GM12878 (cell line): ENCODE results near the gene PPP1R37. TPM values are rescaled to one million over a fixed set of nuclear protein-coding genes. Genes with fewer than 3 reads are reported as not detected.

Source experiments
- ATAC-seq: fragments of 200-7000 bp; cut with Tn5 transposase; 3 replicates; pipeline ENCODE4 v1.9.1; 2020; ENCODE audit warnings: mild to moderate bottlenecking, moderate library complexity
- BruUV-seq: library from RNA; stranded (reverse); fragments of 400-500 nt; replicated peaks from 2 replicates; lab custom pipeline; 2021; lab: Mats Ljungman, UMichigan
- CTCF ChIA-PET: fragments of 300-600 bp; sonication (Branson Sonifier 250); formaldehyde crosslinking; extraction: SDS; loops from one replicate; lab custom pipeline; 2021; ENCODE audit warnings: inconsistent platforms; lab: Yijun Ruan, JAX
- POLR2A ChIA-PET: fragments of 350-600 bp; formaldehyde crosslinking; extraction: SDS; loops from one replicate; lab custom pipeline; 2021; ENCODE audit warnings: inconsistent platforms; lab: Charles Lee
- RAD21 ChIA-PET: fragments of 300-600 bp; sonication (Branson Sonifier 250); formaldehyde crosslinking; loops from one replicate; lab custom pipeline; 2023; ENCODE audit warnings: antibody characterized with exemption; ENCODE audit not compliant: unreplicated experiment; lab: Charles Lee
- SMC1A ChIA-PET: fragments of 300-600 bp; sonication (Branson Sonifier 250); formaldehyde crosslinking; loops from one replicate; lab custom pipeline; 2023; ENCODE audit not compliant: unreplicated experiment, uncharacterized antibody; lab: Charles Lee
- DNase-seq: peaks from one replicate; pipeline ENCODE4 v3.0.0-alpha.2; 2011; ENCODE audit warnings: low read depth, low spot score
- FAIRE-seq: peaks from 3 replicates; lab custom pipeline; 2011; peaks lifted over from hg19 to GRCh38; lab: Jason Lieb, UNC
- H2AFZ ChIP-seq: 2 replicates; pipeline ENCODE4 v1.6.0; 2011; ENCODE audit warnings: low read depth, low read length, control low read depth; ENCODE audit not compliant: control insufficient read depth
- H3K27ac ChIP-seq: 2 replicates; pipeline ENCODE4 v1.5.1; 2011; ENCODE audit warnings: control low read depth; ENCODE audit not compliant: control insufficient read depth, insufficient read depth
- H3K27me3 ChIP-seq, 2 experiments: replicated peaks in 1 of 2; 2 replicates each; pipeline versions ENCODE4 v1.6.0 to v1.6.1; 2011; ENCODE audit warnings: low read length in 1 of 2; ENCODE audit not compliant: control insufficient read depth in 2 of 2, insufficient read depth in 2 of 2
- H3K36me3 ChIP-seq, 2 experiments: 2 replicates each; pipeline ENCODE4 v1.5.1; 2011; ENCODE audit warnings: low read length in 1 of 2; ENCODE audit not compliant: control insufficient read depth in 2 of 2, insufficient read depth in 2 of 2
- H3K4me1 ChIP-seq: 2 replicates; pipeline ENCODE4 v1.6.1; 2011; ENCODE audit warnings: mild to moderate bottlenecking, low read length, moderate library complexity, mixed read lengths; ENCODE audit not compliant: control insufficient read depth, insufficient read depth
- H3K4me2 ChIP-seq: 2 replicates; pipeline ENCODE4 v1.6.0; 2011; ENCODE audit warnings: control low read depth; ENCODE audit not compliant: control insufficient read depth, insufficient read depth
- H3K4me3 ChIP-seq: fragments of 200-600 bp; sonication (generic); 2 replicates; pipeline ENCODE4 v1.5.1; 2016
- H3K79me2 ChIP-seq: 2 replicates; pipeline ENCODE4 v1.6.0; 2011; ENCODE audit warnings: low read length; ENCODE audit not compliant: control insufficient read depth, insufficient read depth
- H3K9ac ChIP-seq: 2 replicates; pipeline ENCODE4 v1.8.0; 2011; ENCODE audit warnings: low read length, control low read depth, mixed read lengths; ENCODE audit not compliant: control insufficient read depth, insufficient read depth
- H3K9me3 ChIP-seq: replicated peaks from 3 replicates; pipeline ENCODE4 v1.5.1; 2011; ENCODE audit warnings: mild to moderate bottlenecking, low read length; ENCODE audit not compliant: control insufficient read depth, insufficient read depth
- H4K20me1 ChIP-seq: 2 replicates; pipeline ENCODE4 v1.6.0; 2011; ENCODE audit not compliant: control insufficient read depth, insufficient read depth
- BMI1 ChIP-seq: fragments of 450-650 bp; IDR thresholded peaks from 2 replicates; pipeline ENCODE4 v1.6.1; 2016; ENCODE audit warnings: mild to moderate bottlenecking, moderate library complexity, borderline replicate concordance
- EZH2 ChIP-seq: IDR thresholded peaks from 2 replicates; pipeline ENCODE4 v1.6.1; 2012; ENCODE audit warnings: low read depth, mild to moderate bottlenecking, control low read depth, inconsistent platforms, low read length, borderline replicate concordance; ENCODE audit not compliant: control insufficient read depth
- GATAD2B ChIP-seq: fragments of 450-650 bp; conservative IDR thresholded peaks from 2 replicates; pipeline ENCODE4 v1.6.1; 2017; ENCODE audit warnings: low read depth, mild to moderate bottlenecking, moderate library complexity
- IRF4 ChIP-seq: IDR thresholded peaks from 2 replicates; pipeline ENCODE4 v1.6.1; 2011; ENCODE audit warnings: low read depth, low read length
- RAD21 ChIP-seq: IDR thresholded peaks from 2 replicates; pipeline ENCODE4 v1.6.1; 2011; ENCODE audit warnings: mild to moderate bottlenecking, low read depth, low read length, moderate library complexity; ENCODE audit not compliant: insufficient read depth
- SMC3 ChIP-seq: IDR thresholded peaks from 2 replicates; pipeline ENCODE4 v1.6.1; 2011; ENCODE audit warnings: low read length, improper control_type of control experiment, borderline replicate concordance
- SREBF2 ChIP-seq: IDR thresholded peaks from 2 replicates; pipeline ENCODE4 v1.6.1; 2012; ENCODE audit warnings: mild to moderate bottlenecking, low read length
- TCF12 ChIP-seq: IDR thresholded peaks from 2 replicates; pipeline ENCODE4 v1.6.1; 2011; ENCODE audit warnings: low read depth, mild to moderate bottlenecking, low read length
- ZNF384 ChIP-seq: IDR thresholded peaks from 2 replicates; pipeline ENCODE4 v1.6.1; 2012; ENCODE audit warnings: low read depth, mild to moderate bottlenecking, low read length, improper control_type of control experiment, borderline replicate concordance
- WGBS: methylation state at CpG from one replicate; pipeline ENCODE4 v1.1.6; 2016; ENCODE audit warnings: low lambda C conversion rate; ENCODE audit not compliant: insufficient replicate concordance, insufficient coverage; ENCODE audit errors: missing lambda C conversion rate; 5-methylcytosine and 5-hydroxymethylcytosine counted together
- in situ Hi-C: fragments of 300-500 bp; cut with MboI; formaldehyde crosslinking; loops from 9 replicates; pipeline ENCODE4 v1.14.3; 2018; ENCODE audit warnings: mixed read lengths
- intact Hi-C: fragments of 100-400 bp; cut with micrococcal nuclease; formaldehyde crosslinking; loops from one replicate; pipeline ENCODE4 v1.14.2; 2022; ENCODE audit not compliant: unreplicated experiment
- polyA plus RNA-seq, 11 experiments: library from polyadenylated mRNA; depleted of rRNA in 4 of 11; unstranded in 6 of 11; stranded (reverse) in 5 of 11; fragments of >200 nt; fragmentation: Nextera tagmentation in 4 of 11; fragmentation: Illumina TruSeq in 1 of 11; extraction: Ambion mirVana in 4 of 11; extraction: Trizol in 1 of 11; gene quantifications; 1 replicate in 1 of 11; 2 replicates in 10 of 11; pipeline versions ENCODE4 v1.2.1 to v1.2.3, GENCODE V29; 2011 to 2016; ENCODE audit warnings: inconsistent platforms in 2 of 11, missing spikeins in 2 of 11, low read depth in 1 of 11
- total RNA-seq, 4 experiments: library from RNA; depleted of rRNA in 3 of 4; stranded (reverse); fragments of >200 nt in 3 of 4; fragmentation: Illumina TruSeq in 1 of 4; extraction: Trizol in 1 of 4; gene quantifications; 2 replicates each; pipeline versions ENCODE4 v1.2.1 to v1.2.3, GENCODE V29; 2013 to 2021
- TF ChIP-seq, protein P1 (sequence below): fragments of 450-650 bp; IDR thresholded peaks from 2 replicates; pipeline ENCODE4 v1.6.1; 2017; ENCODE audit warnings: antibody characterized with exemption, mild to moderate bottlenecking, moderate library complexity
- TF ChIP-seq, protein P2 (sequence below): fragments of 450-650 bp; conservative IDR thresholded peaks from 2 replicates; pipeline ENCODE4 v1.6.1; 2017; ENCODE audit warnings: mild to moderate bottlenecking, moderate library complexity
- TF ChIP-seq, protein P3 (sequence below): fragments of 450-650 bp; IDR thresholded peaks from 2 replicates; pipeline ENCODE4 v1.6.1; 2018; ENCODE audit warnings: borderline replicate concordance, mild to moderate bottlenecking; ENCODE audit not compliant: partially characterized antibody
- TF ChIP-seq, protein P4 (sequence below): IDR thresholded peaks from 2 replicates; pipeline ENCODE4 v1.6.1; 2012; ENCODE audit warnings: low read length, inconsistent platforms

Gene PPP1R37
- total and polyA plus RNA-seq, 10 of the 15 experiments (the other 5 are each of a cell fraction or from before 2014, with no cell fraction given), result 0.09 to 21.3 (median 5.1) TPM; not detected in 1

DNA sequence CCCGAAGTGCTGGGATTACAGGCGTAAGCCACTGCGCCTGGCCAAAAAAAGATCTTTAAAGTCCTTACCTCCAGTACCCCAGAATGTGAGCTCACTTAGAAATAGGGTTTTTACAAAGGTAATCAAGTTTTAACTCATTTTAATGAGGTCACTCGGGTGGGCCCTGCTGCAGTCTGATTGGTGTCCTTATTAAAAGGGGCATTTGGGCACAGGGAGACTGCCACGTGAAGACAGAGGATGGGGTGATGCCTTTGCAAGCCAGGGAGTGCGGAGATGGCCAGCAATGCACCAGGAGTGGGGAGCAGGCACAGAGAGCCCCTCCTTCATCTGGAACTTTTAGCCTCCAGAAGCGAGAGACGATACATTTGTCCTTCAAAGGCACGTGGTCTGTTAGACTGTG, 56.1 kb downstream of the PPP1R37 start:
- Histone ChIP-seq H3K79me2 (no peaks in the 10 kb centered on the region), H3K9me3 (no peaks in the 10 kb centered on the region; the same call in 2 of the 3 replicates), H3K4me3 (no peak overlapping the region), H3K36me3 (peaks cover 0 to 14% of the 10 kb centered on the region in 2 experiments; a peak in 3 of 4 replicates)
- 76% methylated on average over 9 of the region's 9 CpGs for WGBS
- TF ChIP-seq IRF4 (no peak), BMI1 (no peak), ZNF384 (no peak), EZH2 (no peak), SMC3 (no peak), SREBF2 (no peak), TCF12 (no peak), RAD21 (no peak), GATAD2B (no peak)
- TF ChIP-seq, protein P1, sequence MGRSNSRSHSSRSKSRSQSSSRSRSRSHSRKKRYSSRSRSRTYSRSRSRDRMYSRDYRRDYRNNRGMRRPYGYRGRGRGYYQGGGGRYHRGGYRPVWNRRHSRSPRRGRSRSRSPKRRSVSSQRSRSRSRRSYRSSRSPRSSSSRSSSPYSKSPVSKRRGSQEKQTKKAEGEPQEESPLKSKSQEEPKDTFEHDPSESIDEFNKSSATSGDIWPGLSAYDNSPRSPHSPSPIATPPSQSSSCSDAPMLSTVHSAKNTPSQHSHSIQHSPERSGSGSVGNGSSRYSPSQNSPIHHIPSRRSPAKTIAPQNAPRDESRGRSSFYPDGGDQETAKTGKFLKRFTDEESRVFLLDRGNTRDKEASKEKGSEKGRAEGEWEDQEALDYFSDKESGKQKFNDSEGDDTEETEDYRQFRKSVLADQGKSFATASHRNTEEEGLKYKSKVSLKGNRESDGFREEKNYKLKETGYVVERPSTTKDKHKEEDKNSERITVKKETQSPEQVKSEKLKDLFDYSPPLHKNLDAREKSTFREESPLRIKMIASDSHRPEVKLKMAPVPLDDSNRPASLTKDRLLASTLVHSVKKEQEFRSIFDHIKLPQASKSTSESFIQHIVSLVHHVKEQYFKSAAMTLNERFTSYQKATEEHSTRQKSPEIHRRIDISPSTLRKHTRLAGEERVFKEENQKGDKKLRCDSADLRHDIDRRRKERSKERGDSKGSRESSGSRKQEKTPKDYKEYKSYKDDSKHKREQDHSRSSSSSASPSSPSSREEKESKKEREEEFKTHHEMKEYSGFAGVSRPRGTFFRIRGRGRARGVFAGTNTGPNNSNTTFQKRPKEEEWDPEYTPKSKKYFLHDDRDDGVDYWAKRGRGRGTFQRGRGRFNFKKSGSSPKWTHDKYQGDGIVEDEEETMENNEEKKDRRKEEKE, result no peak
- TF ChIP-seq, protein P2, sequence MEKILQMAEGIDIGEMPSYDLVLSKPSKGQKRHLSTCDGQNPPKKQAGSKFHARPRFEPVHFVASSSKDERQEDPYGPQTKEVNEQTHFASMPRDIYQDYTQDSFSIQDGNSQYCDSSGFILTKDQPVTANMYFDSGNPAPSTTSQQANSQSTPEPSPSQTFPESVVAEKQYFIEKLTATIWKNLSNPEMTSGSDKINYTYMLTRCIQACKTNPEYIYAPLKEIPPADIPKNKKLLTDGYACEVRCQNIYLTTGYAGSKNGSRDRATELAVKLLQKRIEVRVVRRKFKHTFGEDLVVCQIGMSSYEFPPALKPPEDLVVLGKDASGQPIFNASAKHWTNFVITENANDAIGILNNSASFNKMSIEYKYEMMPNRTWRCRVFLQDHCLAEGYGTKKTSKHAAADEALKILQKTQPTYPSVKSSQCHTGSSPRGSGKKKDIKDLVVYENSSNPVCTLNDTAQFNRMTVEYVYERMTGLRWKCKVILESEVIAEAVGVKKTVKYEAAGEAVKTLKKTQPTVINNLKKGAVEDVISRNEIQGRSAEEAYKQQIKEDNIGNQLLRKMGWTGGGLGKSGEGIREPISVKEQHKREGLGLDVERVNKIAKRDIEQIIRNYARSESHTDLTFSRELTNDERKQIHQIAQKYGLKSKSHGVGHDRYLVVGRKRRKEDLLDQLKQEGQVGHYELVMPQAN, result no peak
- TF ChIP-seq, protein P3, sequence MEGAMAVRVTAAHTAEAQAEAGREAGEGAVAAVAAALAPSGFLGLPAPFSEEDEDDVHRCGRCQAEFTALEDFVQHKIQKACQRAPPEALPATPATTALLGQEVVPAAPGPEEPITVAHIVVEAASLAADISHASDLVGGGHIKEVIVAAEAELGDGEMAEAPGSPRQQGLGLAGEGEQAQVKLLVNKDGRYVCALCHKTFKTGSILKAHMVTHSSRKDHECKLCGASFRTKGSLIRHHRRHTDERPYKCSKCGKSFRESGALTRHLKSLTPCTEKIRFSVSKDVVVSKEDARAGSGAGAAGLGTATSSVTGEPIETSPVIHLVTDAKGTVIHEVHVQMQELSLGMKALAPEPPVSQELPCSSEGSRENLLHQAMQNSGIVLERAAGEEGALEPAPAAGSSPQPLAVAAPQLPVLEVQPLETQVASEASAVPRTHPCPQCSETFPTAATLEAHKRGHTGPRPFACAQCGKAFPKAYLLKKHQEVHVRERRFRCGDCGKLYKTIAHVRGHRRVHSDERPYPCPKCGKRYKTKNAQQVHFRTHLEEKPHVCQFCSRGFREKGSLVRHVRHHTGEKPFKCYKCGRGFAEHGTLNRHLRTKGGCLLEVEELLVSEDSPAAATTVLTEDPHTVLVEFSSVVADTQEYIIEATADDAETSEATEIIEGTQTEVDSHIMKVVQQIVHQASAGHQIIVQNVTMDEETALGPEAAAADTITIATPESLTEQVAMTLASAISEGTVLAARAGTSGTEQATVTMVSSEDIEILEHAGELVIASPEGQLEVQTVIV, result no peak
- TF ChIP-seq, protein P4, sequence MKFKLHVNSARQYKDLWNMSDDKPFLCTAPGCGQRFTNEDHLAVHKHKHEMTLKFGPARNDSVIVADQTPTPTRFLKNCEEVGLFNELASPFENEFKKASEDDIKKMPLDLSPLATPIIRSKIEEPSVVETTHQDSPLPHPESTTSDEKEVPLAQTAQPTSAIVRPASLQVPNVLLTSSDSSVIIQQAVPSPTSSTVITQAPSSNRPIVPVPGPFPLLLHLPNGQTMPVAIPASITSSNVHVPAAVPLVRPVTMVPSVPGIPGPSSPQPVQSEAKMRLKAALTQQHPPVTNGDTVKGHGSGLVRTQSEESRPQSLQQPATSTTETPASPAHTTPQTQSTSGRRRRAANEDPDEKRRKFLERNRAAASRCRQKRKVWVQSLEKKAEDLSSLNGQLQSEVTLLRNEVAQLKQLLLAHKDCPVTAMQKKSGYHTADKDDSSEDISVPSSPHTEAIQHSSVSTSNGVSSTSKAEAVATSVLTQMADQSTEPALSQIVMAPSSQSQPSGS, result no peak
- TF ChIP-seq, all 136 proteins: peak for 0
- no peak for DNase-seq
- no peak for FAIRE-seq
- no peaks in the 10 kb centered on the region for H4K20me1 ChIP-seq
- no TSS peak for BruUV-seq
- no peak overlapping the region for H2AFZ ChIP-seq
- peaks cover 14% of the 10 kb centered on the region for H3K4me1 ChIP-seq
- POLR2A ChIA-PET, result no interaction called here
- RAD21 ChIA-PET, result no interaction called here
- intact Hi-C loops, result no loop called here
- in situ Hi-C loops, result no loop called here
- H3K27ac ChIP-seq, result no peak overlapping the region
- peaks cover 5 to 9% of the 10 kb centered on the region in 2 experiments; a peak in 3 of 4 replicates for H3K27me3 ChIP-seq
- CTCF ChIA-PET, result interaction anchor here (1.0 to 1.6 kb wide), 3 partner anchors 16 to 186 kb away, joined by 3 to 4 read pairs (median 3); no protein-coding TSS in a partner anchor
- H3K9ac ChIP-seq, result no peak overlapping the region
- ATAC-seq, result no peak
- SMC1A ChIA-PET, result interaction anchor here (1.0 kb wide), 1 partner anchor 89 kb away, joined by 3 read pairs; no protein-coding TSS in a partner anchor
- H3K4me2 ChIP-seq, result no peak overlapping the region
